Activated CD4-positive, CD25-positive, alpha-beta regulatory T cell treated with anti-CD3 and anti-CD28 coated beads, Interleukin-2, amount 50 U/mL, for 72 hours (primary cell): ENCODE measurements around the gene ZNF438.

Experiments used
- DNase-seq: peaks from one replicate; pipeline ENCODE4 v3.0.0; 2021

ZNF438 gene

GRCh38 chr10:30840395-30841050 lies 191.1 kb downstream of the ZNF438 start:
- no peak for DNase-seq

- DNase-seq: no peak
These were observed 192.0 kb downstream of the ZNF438 start for GRCh38 chr10:30839652-30840051.

DNA sequence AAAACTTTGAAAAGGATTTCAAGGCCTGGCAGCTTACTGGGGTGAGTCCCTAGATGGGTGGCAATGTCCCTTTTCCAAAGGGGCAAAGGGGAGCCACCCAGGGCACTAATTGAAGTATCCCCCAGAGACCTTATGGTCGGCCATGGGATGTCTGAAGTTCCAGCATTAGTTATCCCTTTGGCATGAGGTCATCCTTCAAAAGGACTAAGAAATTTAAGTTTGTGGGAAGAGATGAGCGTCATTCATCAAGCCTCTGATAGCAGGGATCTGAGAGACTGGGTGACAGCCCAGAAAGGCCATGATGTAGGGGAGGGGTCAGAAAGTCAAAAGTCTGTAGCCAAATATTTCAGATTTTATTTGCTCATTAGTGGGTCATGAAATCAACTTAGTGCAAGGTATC lies 195.3 kb downstream of the ZNF438 start:
- no peak for DNase-seq

DNA sequence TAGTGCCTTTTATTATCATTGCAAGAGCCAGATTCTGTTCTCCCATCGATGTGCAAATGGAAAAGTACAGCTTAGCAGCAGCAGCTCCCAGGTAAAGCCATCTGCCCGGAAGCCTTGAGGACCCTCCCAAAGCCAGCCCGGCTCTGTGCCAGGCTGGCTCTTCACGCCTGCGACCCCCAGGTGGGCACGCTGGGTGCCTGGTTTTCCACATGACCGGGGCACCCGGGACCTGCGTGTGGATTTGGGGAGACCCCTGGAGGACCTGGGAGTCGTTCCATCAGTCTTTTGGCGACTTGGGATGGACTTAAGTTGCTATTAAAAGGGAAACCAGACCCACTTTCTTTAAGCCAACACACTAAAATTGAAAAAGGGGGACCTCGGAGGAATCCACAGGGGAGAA lies 196.5 kb downstream of the ZNF438 start:
- DNase-seq: no peak

DNA sequence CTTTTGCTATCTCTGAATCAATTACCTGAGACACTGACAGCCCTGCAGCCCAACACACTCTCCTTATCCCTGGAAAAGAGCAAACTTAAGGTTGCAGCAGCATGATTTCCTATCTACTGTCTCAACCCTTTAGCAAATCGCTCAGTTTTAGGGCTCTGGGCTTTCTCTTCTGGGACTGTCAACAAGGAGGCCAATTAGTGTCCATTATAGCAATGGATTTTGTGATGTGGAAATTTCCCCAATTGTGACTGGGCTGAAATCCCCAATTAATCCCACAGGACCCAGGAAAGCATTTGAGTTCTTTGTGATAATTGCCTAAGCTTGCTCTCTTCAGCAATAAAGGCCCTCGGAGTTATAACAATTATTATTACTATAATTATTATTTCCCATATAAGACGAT lies 197.0 kb downstream of the ZNF438 start:
- no peak for DNase-seq

DNA sequence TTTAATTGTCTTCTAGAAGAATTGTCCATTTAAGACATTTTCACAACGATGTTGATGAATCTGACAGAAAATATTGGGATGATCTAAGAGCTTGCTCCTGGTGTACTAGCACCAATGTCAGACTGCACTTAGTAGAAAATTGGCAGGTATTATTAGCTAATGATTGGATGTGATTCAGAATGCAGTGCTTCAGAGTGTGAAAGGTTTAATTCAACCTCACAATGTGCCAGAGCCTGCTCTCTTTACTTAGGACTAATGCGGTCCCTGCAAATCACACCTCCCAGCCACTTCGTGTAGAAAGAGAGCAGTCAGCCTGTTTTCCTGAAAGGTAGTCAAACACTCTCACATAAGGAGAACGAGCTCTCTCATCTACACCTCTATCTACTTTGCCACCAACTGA lies 197.5 kb downstream of the ZNF438 start:
- DNase-seq: no peak

DNA sequence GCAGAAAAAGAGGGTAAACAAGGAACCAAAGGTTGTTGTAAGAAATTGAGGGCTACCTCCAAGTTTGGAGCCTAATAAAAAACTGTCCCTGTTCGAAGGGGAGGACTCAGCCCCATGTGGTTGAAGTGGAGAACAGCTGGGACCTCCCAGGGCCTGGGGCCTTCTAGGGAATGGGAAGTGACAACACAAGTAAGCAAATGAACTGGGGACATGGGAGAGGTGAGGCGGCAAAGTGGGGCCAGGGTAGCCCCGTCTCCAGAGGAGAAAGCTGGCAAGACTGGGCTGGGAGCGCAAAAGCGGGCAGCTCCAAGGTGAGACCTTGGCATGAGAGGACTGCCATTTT lies 198.1 kb downstream of the ZNF438 start:
- DNase-seq: no peak

DNA sequence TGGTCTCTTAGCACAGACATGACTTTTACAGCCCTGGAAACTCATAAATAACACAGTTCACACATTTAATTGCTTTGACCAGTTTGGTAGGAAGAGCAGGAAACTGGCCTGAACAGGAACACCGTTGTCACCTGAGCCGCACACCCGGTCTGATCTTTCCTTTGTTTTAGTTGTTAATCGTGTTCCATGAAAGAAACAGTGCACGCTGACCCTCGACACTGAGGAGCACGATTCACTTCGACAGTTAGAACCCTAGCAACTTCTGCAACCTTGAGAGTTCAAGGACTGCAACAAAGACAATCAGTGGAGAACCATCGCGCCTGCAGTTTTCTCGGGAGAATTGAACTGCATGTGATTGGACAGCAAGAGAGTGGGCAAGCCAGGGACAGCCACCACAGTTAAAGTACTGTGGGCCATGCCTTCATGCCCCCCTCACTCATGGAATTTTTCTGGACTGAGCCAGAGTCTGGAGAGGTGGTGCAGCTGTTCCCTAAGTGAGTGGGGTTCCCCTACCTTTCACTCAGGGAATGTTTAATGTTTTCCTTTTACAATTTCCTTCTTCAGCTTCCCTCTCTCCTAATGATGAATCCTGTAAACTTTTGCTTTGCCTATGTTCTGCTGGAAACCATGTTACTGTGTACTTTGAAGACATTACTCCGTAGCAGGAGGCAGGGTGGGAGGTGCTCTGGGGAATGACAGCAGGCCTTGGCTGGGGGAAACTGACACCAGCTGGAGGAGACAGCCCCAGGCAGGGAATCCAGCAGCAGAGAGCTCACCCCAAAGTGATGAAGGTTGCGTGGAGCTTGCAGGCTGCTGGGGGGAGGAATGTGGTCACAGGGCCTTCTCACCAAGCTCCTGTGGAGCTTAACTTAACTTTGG lies 198.7 kb downstream of the ZNF438 start:
- DNase-seq: no peak

DNA sequence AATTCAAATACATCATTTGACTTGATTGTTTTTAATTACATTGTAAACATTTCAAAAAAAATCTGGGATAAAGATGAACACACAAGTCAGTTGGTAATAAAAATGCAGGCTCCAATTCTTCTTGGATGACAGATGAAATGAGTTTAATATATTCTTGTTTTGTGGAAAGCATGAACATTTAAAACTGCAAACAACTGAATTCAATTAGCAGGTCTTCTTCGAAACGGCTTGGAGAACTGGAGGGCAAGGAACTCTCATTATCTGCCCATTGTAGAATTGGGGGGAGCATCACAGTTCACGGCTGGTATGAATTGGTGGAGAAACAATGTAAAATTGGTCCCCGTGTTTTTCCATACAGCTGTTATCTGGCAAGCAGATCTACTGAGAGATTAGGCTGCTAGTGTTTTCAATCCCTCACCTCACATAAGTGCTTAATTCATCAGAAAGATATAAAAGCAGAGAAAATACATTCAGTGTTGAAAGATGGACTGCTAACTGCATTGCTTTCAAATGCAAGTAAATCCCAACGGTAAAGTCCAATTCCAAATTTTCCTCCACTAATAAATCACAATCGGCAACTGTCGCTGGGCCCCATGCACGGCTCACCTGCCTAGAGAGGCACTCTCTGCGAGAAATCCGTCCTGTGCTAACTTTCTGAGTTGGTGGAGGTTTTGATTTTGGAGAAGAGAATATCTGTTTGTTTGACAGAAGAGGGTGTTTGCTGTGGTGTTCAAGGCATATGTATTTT lies 199.5 kb downstream of the ZNF438 start:
- DNase-seq: no peak

- DNase-seq: no peak
These were observed 200.2 kb downstream of the ZNF438 start for GRCh38 chr10:30831426-30831825.

DNA sequence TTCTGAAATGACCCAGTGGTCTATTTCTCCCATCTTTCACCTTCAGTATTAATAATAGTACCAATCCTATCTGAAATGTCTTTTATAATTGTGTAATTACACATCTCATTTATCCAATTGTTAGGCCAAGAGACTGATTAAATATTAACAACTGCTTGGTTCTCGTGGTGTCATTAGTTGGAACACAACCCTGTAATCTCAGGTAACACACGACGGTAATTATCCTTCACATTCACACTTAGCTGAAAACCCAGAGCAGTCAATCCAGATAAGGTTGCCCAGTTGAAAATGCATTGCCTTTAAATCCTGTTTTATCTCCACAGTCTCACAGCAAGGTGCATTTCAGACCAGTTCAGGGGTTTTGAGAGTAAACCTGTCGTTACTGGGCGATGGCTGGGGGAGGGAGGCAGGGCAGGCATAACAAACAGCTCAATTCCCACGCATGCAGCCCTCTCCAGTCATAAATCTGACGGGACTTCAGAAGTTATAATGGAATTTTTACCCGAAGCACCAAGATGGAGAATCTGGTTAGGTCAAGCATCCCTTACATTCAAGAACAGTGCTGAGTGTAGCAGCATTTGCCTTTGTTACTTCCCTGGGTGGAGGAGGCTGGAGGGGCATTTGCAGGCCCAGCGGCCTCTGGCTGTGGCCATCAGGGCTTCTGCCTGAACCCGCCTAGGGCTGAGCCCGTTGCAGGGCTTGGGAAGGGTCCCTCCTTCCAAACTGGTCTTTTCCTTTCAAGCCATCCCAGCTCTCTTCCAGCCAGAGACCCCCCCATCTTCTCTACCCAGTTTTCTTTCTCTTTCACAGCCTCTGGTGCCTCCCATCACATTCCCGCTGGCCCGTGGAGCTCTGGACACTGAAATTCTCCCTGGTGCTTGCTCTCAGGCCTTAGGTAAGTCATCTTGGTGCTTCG lies 201.1 kb downstream of the ZNF438 start:
- DNase-seq: no peak

DNA sequence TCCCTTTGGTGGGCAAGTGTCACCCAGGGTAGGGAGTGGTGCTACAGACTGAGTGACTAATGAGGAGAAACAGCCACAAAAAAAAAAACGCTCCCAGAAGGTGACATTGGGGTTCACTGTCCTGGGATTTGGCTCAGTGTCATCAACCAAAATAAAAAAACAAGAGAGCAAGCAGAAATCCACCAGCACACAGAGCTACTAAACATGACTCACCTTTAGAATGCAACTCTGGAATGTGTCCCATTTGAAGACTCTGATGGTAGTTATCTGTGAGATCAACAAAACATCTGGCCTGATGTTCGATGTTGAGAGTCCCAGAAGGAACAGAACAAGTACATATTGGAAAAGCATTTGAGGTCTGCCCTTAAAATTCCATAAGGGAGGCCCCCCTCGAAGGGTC lies 201.8 kb downstream of the ZNF438 start:
- no peak for DNase-seq

- DNase-seq: no peak
These were observed 203.0 kb downstream of the ZNF438 start for GRCh38 chr10:30828680-30829079.

DNA sequence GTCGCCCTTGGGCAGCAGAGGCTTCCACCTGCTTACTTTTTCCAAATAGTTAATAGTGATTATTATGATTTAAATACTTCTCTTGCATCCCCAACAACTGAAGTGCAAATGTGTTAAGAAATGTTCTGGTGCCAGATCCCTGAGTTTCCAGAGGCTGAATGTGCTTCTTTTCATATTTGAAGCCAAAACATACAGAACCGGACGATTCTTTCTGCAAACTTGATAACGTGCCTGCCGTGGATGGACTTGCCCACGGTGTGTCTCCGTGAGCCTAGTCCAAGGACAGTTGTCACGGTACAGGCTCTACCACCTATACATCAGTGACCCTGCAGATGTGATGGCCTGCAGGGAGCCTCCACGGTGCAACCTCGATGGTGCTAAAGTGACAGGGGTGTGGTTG lies 203.5 kb downstream of the ZNF438 start:
- DNase-seq: no peak

DNA sequence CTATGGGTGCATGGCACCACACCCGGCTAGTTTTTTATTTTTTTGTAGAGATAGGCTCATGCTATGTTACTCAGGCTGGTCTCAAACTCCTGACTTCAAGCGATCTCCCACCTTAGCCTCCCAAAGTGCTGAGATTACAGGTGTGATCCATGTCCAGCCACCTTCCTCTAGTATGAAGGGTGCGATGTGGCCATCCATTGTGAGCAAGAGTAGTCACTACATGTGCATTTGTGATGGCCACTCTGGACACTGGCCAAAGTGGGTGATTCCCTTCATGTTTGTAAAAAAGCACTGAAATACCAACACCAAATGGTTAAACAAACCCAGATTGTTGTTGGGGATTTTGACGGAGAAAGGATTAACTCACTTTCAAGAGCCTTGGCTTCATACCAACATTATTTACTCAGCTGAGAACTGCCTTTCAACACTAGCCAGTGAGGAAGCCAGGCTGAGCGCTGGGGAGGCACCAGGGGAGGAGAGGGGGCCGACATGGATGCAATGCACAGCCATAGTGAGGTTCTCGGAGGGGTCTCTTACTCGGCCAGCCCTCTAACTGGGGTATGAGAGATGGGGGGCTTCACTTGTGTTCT lies 204.0 kb downstream of the ZNF438 start:
- DNase-seq: no peak

GRCh38 chr10:30826679-30827078 lies 205.0 kb downstream of the ZNF438 start:
- no peak for DNase-seq

DNA sequence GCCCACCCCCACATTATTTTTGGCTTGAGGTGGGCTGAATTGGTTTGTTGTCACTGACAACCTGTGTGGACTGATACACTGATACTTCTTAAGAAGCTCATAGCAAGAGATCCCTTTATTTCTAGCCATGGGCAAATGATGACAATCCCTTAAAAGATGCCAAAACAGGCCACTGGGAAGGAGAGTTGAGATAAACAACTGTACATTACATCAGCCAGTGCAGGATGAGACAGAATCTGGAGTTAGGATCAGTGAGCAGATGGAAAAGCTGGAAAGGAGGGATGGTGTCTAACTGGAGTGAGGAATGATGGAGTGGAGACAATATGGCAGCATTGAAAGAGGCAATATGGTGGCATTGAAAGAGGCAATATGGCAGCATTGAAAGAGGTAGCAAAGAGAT lies 206.2 kb downstream of the ZNF438 start:
- no peak for DNase-seq

DNA sequence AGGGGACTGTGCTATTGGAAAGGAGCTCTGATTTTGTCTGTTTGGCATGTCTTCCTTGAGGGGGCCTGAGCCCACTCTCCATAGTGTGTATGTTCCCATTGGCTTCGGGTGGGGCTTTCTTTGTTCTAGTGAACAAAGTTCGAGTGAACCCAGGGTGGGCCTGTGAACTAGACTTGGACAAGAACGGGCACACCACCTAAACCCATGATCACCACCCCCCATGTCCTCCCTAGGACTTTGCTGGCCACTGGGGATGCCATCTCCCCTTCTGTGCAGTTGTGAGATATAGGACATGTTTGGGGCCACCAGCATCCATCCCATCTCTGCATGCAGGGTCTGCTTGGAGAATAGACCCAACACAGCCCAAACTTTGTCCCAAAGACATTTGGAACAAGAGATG lies 206.6 kb downstream of the ZNF438 start:
- no peak for DNase-seq

DNA sequence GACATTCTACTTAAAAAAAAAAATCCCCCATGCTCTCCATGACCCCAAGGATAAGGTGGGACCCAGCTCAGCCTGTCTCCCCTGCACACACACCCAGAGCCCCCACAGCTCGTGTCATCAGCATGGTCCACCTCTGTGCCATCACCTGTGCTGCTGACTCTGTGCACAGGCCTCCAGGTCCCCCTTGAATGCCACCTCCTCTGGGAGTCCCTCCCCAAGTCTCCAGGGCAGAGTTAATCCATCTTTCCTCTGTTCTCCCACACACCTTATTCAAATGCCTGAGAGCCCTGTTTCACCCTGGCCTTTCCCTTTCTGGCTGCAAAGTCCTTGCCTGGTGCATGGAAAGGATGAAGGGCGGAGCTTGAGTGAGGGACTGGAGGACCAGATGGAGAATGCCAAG lies 208.0 kb downstream of the ZNF438 start:
- no peak for DNase-seq

GRCh38 chr10:30822693-30823465 lies 208.8 kb downstream of the ZNF438 start:
- no peak for DNase-seq

DNA sequence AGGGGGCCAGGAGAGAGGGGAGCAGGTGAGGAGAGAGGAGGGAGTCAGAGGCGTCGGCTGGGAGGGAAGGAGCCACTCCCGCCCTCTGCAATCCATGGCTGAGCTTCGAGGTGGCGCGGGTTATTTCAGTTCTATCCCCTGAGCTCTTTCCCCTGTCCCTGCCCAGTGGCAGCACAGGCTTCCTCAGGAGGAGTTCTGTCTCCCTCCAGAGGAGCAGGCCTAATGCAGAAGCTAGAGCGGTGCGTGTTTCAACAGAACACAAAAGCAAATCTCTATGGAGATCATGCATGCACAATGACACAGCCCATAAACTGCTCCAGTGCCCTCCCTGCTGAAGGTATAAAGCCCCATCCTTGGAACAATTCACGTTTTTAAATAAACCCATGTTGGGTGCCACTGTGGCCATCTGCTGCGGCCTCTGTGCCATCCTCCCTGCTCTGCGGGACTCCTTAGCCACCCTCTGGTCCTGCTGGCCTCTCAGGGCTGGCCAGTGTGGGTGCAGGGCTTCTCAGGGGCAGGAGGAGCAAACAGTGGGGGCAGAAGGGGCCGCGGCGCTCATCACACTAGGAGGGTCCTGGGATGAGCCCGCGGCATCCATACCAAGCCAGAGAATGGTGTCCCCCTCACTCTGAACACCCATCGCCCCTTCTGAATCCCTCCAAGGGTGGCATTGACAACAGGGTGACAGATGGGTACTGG lies 209.5 kb downstream of the ZNF438 start:
- no peak for DNase-seq
